ENCODE data around the gene ABLIM3.

DNA sequence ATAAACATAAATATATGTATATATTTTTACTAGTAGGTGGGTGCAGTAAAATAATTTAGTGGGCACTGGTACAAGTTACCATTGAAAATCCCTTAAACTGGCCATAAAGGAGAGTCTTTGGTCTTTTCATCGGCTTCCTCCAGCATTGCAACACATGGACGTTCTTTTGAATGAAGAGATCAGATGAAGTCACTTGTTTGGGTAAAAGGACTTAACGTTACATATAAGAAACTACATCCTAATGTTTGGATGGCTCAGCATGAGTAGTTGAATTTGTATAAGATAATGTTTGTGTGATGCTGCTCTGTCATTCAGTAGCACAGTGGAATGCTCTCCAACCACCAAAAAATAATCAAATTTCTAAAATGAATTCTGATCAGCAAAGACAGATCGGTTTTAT is 161.9 kb downstream of the ABLIM3 start:
- no peak for TF ChIP-seq TAF1 (IDR thresholded peaks at IDR 0.05; ENCODE audit: low read depth)
- TF ChIP-seq NFIC (IDR thresholded peaks at IDR 0.05) = no peak
- no peak for TF ChIP-seq MAX (IDR thresholded peaks at IDR 0.05)
- TF ChIP-seq EP300 (IDR thresholded peaks at IDR 0.05; ENCODE audit: borderline replicate concordance) = no peak
- no peak for TF ChIP-seq FOXM1 (IDR thresholded peaks at IDR 0.05; ENCODE audit: borderline replicate concordance, low read depth)
- TF ChIP-seq RAD21 (IDR thresholded peaks at IDR 0.05; ENCODE audit: low read depth) = no peak
- TF ChIP-seq REST (IDR thresholded peaks at IDR 0.05; ENCODE audit: low read depth) = no peak
